ENCODE results near the gene PXDN.

- TF ChIP-seq, protein P1, sequence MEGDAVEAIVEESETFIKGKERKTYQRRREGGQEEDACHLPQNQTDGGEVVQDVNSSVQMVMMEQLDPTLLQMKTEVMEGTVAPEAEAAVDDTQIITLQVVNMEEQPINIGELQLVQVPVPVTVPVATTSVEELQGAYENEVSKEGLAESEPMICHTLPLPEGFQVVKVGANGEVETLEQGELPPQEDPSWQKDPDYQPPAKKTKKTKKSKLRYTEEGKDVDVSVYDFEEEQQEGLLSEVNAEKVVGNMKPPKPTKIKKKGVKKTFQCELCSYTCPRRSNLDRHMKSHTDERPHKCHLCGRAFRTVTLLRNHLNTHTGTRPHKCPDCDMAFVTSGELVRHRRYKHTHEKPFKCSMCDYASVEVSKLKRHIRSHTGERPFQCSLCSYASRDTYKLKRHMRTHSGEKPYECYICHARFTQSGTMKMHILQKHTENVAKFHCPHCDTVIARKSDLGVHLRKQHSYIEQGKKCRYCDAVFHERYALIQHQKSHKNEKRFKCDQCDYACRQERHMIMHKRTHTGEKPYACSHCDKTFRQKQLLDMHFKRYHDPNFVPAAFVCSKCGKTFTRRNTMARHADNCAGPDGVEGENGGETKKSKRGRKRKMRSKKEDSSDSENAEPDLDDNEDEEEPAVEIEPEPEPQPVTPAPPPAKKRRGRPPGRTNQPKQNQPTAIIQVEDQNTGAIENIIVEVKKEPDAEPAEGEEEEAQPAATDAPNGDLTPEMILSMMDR (IDR thresholded peaks at IDR 0.05): no peak
- TF ChIP-seq EP300 (IDR thresholded peaks at IDR 0.05) (no peak), POLR2A (IDR thresholded peaks at IDR 0.05) (no peak), POLR2AphosphoS5 (IDR thresholded peaks at IDR 0.05) (no peak)
These were observed 62.8 kb downstream of the PXDN start for GRCh38 chr2:1681323-1682180.

Data from stomach (tissue), 4 donors.